A673 (cell line): ENCODE results near the gene OR7A10. TPM values are rescaled to one million over a fixed set of nuclear protein-coding genes. Genes with fewer than 3 reads are reported as not detected.

Experiments
- BruUV-seq: library from RNA; stranded (reverse); fragments of 400-500 nt; replicated peaks from 2 replicates; lab custom pipeline; 2021; lab: Mats Ljungman, UMichigan
- CTCF ChIA-PET: fragments of 300-600 bp; sonication (Branson Sonifier 250); formaldehyde crosslinking; loops from one replicate; lab custom pipeline; 2022; ENCODE audit warnings: antibody characterized with exemption; lab: Charles Lee
- POLR2A ChIA-PET: fragments of 300-600 bp; sonication (Branson Sonifier 250); formaldehyde crosslinking; loops from one replicate; lab custom pipeline; 2022; ENCODE audit warnings: antibody characterized with exemption; ENCODE audit not compliant: low non-redundant PET; lab: Charles Lee
- DNase-seq: peaks from one replicate; pipeline ENCODE4 v3.0.0-alpha.2; 2015; ENCODE audit warnings: low spot score
- H3K27ac ChIP-seq: fragments of 200-600 bp; sonication (generic); 2 replicates; pipeline ENCODE4 v1.5.1; 2016; ENCODE audit warnings: mixed run types, low read depth, mild to moderate bottlenecking, mixed read lengths, antibody characterized with exemption, low read length; ENCODE audit not compliant: poor library complexity, severe bottlenecking
- H3K27me3 ChIP-seq: fragments of 200-600 bp; sonication (generic); replicated peaks from 2 replicates; pipeline ENCODE4 v1.6.1; 2017; ENCODE audit warnings: mixed run types, low read depth, mild to moderate bottlenecking, mixed read lengths, antibody characterized with exemption, low read length; ENCODE audit not compliant: insufficient read depth, poor library complexity
- H3K36me3 ChIP-seq: fragments of 200-600 bp; sonication (generic); 2 replicates; pipeline ENCODE4 v1.6.1; 2016; ENCODE audit warnings: mixed run types, mild to moderate bottlenecking, mixed read lengths, antibody characterized with exemption, low read length; ENCODE audit not compliant: insufficient read depth, poor library complexity, severe bottlenecking
- H3K4me1 ChIP-seq: fragments of 200-600 bp; sonication (generic); 2 replicates; pipeline ENCODE4 v1.6.1; 2017; ENCODE audit warnings: mixed run types, mild to moderate bottlenecking, mixed read lengths, antibody characterized with exemption, low read length; ENCODE audit not compliant: insufficient read depth, poor library complexity, severe bottlenecking
- H3K4me3 ChIP-seq: fragments of 200-600 bp; sonication (generic); 2 replicates; pipeline ENCODE4 v1.5.1; 2016; ENCODE audit warnings: low read depth, mixed run types, mild to moderate bottlenecking, mixed read lengths, low read length; ENCODE audit not compliant: poor library complexity, severe bottlenecking
- H3K9me3 ChIP-seq: fragments of 200-600 bp; sonication (generic); 2 replicates; pipeline ENCODE4 v1.6.1; 2016; ENCODE audit warnings: mixed run types, low read depth, mild to moderate bottlenecking, mixed read lengths, antibody characterized with exemption, low read length; ENCODE audit not compliant: poor library complexity, severe bottlenecking
- EZH2 ChIP-seq: fragments of 200-600 bp; sonication (generic); IDR thresholded peaks from 2 replicates; pipeline ENCODE4 v1.6.1; 2017; ENCODE audit warnings: borderline replicate concordance, low read depth, mild to moderate bottlenecking, mixed read lengths, antibody characterized with exemption, low read length; ENCODE audit not compliant: poor library complexity, severe bottlenecking
- intact Hi-C: fragments of 100-400 bp; cut with micrococcal nuclease; formaldehyde crosslinking; loops from one replicate; pipeline ENCODE4 v1.10.0; 2022; ENCODE audit not compliant: unreplicated experiment
- total RNA-seq: library from RNA; stranded (reverse); gene quantifications from 2 replicates; pipeline ENCODE4 v1.2.3, GENCODE V29; 2021
- TF ChIP-seq, protein P1 (sequence below): fragments of 300-800, 200-600 bp; sonication (generic); conservative IDR thresholded peaks from 2 replicates; pipeline ENCODE4 v1.5.1; 2017; ENCODE audit warnings: low read depth, mild to moderate bottlenecking, antibody characterized with exemption, low read length, moderate library complexity, mixed read lengths

OR7A10 gene
- total RNA-seq, 1 experiment from 2014 or later = not detected

DNA sequence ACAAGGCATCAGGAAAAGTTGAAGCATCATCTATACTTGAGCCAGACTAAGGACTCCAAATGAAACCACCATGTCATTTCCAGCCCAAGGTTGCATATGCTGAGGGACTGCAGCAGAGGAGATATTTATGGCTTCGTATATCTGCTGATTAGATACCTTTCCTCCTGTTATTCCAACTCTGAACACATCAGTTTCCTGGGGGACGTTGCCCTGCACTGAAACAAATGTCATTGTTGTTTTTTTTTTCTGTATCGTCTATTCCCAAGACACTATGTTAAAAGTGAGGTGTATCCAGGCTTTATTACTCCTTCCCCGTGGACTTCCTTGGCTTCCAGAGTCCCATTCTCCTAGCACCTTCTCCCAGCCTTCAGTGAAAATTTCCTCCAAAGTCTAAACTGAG lies 37.3 kb upstream of the OR7A10 start, which contains the start of gene OR7A17:
Gene OR7A17, minus strand, starts transcription at position 101 of the 400 bp plus-strand sequence. CDS start 4,777 bp downstream, outside the sequence.
- peaks cover 46% of the 10 kb centered on the region for H3K27me3 ChIP-seq
- no peak for DNase-seq
- POLR2A ChIA-PET = no interaction called here
- H3K36me3 ChIP-seq = no peaks in the 10 kb centered on the region
- CTCF ChIA-PET = no interaction called here
- no peaks in the 10 kb centered on the region for H3K4me1 ChIP-seq
- H3K4me3 ChIP-seq = no peak within 1 kb of the TSS
- no TSS peak for BruUV-seq
- no peak for TF ChIP-seq EZH2
- TF ChIP-seq, protein P1, sequence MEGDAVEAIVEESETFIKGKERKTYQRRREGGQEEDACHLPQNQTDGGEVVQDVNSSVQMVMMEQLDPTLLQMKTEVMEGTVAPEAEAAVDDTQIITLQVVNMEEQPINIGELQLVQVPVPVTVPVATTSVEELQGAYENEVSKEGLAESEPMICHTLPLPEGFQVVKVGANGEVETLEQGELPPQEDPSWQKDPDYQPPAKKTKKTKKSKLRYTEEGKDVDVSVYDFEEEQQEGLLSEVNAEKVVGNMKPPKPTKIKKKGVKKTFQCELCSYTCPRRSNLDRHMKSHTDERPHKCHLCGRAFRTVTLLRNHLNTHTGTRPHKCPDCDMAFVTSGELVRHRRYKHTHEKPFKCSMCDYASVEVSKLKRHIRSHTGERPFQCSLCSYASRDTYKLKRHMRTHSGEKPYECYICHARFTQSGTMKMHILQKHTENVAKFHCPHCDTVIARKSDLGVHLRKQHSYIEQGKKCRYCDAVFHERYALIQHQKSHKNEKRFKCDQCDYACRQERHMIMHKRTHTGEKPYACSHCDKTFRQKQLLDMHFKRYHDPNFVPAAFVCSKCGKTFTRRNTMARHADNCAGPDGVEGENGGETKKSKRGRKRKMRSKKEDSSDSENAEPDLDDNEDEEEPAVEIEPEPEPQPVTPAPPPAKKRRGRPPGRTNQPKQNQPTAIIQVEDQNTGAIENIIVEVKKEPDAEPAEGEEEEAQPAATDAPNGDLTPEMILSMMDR = no peak
- intact Hi-C loops = loop anchor here (5.0 kb wide), 1 partner anchor 314 kb away; the partner anchor contains the start of gene NDUFB7
- H3K9me3 ChIP-seq = no peaks in the 10 kb centered on the region
- no peak within 1 kb of the TSS for H3K27ac ChIP-seq

DNA sequence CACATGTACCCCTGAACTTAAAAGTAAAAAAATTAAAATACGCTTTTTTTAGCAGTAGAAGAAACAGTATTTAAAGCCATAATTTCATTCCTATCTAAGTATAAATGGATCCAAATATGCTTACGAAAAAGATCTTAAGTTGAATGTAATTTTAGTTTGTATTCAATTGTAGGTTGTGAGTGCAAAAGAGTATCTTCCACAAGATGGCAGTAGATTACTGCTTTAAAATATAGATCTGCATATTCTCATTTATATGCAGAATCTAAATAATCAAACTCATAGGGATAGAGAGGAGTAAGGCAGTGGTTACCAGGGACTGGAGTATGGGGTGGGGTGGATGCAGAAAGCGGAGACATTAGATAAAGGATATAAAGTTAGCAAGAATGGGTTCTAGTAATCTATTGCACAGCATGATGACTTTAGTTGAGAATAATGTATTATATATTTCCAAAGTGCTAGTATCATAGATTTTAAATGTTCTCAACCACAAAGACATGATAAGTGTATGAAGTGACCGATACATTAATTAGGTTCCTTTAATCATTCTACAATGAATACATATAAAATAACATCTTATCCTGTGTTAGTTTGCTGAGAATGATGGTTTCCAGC lies 23.0 kb upstream of the OR7A10 start:
- Histone ChIP-seq H3K36me3 (no peaks in the 10 kb centered on the region), H3K27me3 (peaks cover 38% of the 10 kb centered on the region), H3K27ac (no peak overlapping the region), H3K4me3 (no peak overlapping the region), H3K9me3 (no peaks in the 10 kb centered on the region), H3K4me1 (no peaks in the 10 kb centered on the region)
- no TSS peak for BruUV-seq
- DNase-seq = peak; percentile 50
- POLR2A ChIA-PET = no interaction called here
- CTCF ChIA-PET = no interaction called here
- intact Hi-C loops = loop anchor here (2.0 kb wide), 1 partner anchor 279 kb away; no protein-coding TSS in a partner anchor
- TF ChIP-seq, protein P1 = peak; percentile 75
- no peak for TF ChIP-seq EZH2

DNA sequence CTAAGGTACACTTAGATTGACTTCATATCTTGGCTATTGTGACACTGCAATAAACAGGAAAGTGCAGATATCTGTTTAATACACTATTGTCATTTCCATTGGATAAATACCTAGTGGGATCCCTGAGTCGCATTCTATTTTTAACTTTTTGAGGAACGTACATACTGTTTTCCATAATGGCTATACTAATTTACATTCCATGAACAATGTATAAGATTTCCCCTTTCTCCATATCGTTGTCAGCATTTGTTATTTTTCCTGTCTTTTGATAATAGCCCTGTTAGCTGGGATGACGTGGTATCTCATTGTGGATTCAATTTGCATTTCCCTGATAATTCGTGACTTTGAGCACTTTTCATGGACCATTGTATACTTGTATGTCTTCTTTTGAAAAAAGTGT lies 19.8 kb upstream of the OR7A10 start:
- Histone ChIP-seq H3K27ac (no peak overlapping the region), H3K27me3 (peaks cover 34% of the 10 kb centered on the region), H3K36me3 (no peaks in the 10 kb centered on the region), H3K4me1 (no peaks in the 10 kb centered on the region), H3K9me3 (no peaks in the 10 kb centered on the region), H3K4me3 (no peak overlapping the region)
- TF ChIP-seq EZH2 = no peak
- TF ChIP-seq, protein P1 = no peak
- intact Hi-C loops = no loop called here
- ChIA-PET CTCF (no interaction called here), POLR2A (no interaction called here)
- no TSS peak for BruUV-seq
- DNase-seq = no peak
